BE2C (cell line): ENCODE results near the gene PPP6C.
"Not testable (repeated sequence)": the region's sequence is repeated elsewhere in the genome, so short reads cannot be mapped to it uniquely, and the experiment has no call there.

Experiments
- DNase-seq: peaks from one replicate; pipeline ENCODE4 v3.0.0-alpha.2; 2020
- H3K27me3 ChIP-seq: fragments of 250-450 bp; sonication (Bioruptor Pico); 2 replicates; pipeline ENCODE4 v1.5.1; 2020; ENCODE audit warnings: mild to moderate bottlenecking
- H3K36me3 ChIP-seq: fragments of 250-450 bp; sonication (Bioruptor Pico); 2 replicates; pipeline ENCODE4 v1.5.1; 2020; ENCODE audit warnings: mild to moderate bottlenecking
- H3K4me1 ChIP-seq: fragments of 250-450 bp; sonication (Bioruptor Pico); 2 replicates; pipeline ENCODE4 v1.5.1; 2020
- H3K4me3 ChIP-seq: 2 replicates; pipeline ENCODE4 v1.5.1; 2011; ENCODE audit warnings: low read depth, low read length
- H3K9me3 ChIP-seq: fragments of 250-450 bp; sonication (Bioruptor Pico); 2 replicates; pipeline ENCODE4 v1.5.1; 2020
- CTCF ChIP-seq: IDR thresholded peaks from 2 replicates; pipeline ENCODE4 v1.5.1; 2012; ENCODE audit warnings: mild to moderate bottlenecking, low read depth, low read length

The PPP6C gene

GRCh38 chr9:125126019-125126746 lies 63.4 kb downstream of the PPP6C start:
- Histone ChIP-seq H3K4me3 (no peak overlapping the region), H3K27me3 (no peaks in the 10 kb centered on the region), H3K4me1 (no peaks in the 10 kb centered on the region), H3K9me3 (no peaks in the 10 kb centered on the region), H3K36me3 (no peaks in the 10 kb centered on the region)
- peak; percentile 67 for DNase-seq
- TF ChIP-seq CTCF, result no peak

GRCh38 chr9:125125523-125125922 lies 64.1 kb downstream of the PPP6C start:
- no peaks in the 10 kb centered on the region for H3K4me1 ChIP-seq
- no peak overlapping the region for H3K4me3 ChIP-seq
- H3K36me3 ChIP-seq, result no peaks in the 10 kb centered on the region
- no peak for TF ChIP-seq CTCF
- no peaks in the 10 kb centered on the region for H3K27me3 ChIP-seq
- H3K9me3 ChIP-seq, result no peaks in the 10 kb centered on the region
- no peak for DNase-seq

GRCh38 chr9:125121146-125121545 lies 68.5 kb downstream of the PPP6C start:
- no peaks in the 10 kb centered on the region for H3K36me3 ChIP-seq
- no peaks in the 10 kb centered on the region for H3K9me3 ChIP-seq
- no peak for TF ChIP-seq CTCF
- no peak for DNase-seq
- H3K27me3 ChIP-seq, result no peaks in the 10 kb centered on the region
- no peaks in the 10 kb centered on the region for H3K4me1 ChIP-seq
- H3K4me3 ChIP-seq, result no peak overlapping the region

GRCh38 chr9:125119643-125120286 lies 69.8 kb downstream of the PPP6C start:
- peak; percentile 57 for DNase-seq
- no peaks in the 10 kb centered on the region for H3K27me3 ChIP-seq
- H3K36me3 ChIP-seq, result no peaks in the 10 kb centered on the region
- H3K9me3 ChIP-seq, result no peaks in the 10 kb centered on the region
- no peaks in the 10 kb centered on the region for H3K4me1 ChIP-seq
- peak; percentile 45 for TF ChIP-seq CTCF
- no peak overlapping the region for H3K4me3 ChIP-seq

- H3K27me3 ChIP-seq, H3K9me3 ChIP-seq, DNase-seq, H3K4me3 ChIP-seq, H3K4me1 ChIP-seq, H3K36me3 ChIP-seq: not testable (repeated sequence)
These were observed 70.9 kb downstream of the PPP6C start for GRCh38 chr9:125118696-125119095.

GRCh38 chr9:125114503-125114902 lies 75.1 kb downstream of the PPP6C start:
- H3K4me1 ChIP-seq, DNase-seq, H3K4me3 ChIP-seq, H3K36me3 ChIP-seq, H3K9me3 ChIP-seq, H3K27me3 ChIP-seq: not testable (repeated sequence)

GRCh38 chr9:125110464-125110863 lies 79.1 kb downstream of the PPP6C start:
- Histone ChIP-seq H3K27me3 (no peaks in the 10 kb centered on the region; the same call in 1 of the 2 replicates), H3K4me3 (no peak overlapping the region), H3K4me1 (no peaks in the 10 kb centered on the region), H3K9me3 (no peaks in the 10 kb centered on the region; the same call in 1 of the 2 replicates), H3K36me3 (no peaks in the 10 kb centered on the region)
- no peak for DNase-seq
- TF ChIP-seq CTCF, result no peak

- H3K27me3 ChIP-seq, H3K4me3 ChIP-seq, H3K9me3 ChIP-seq, H3K4me1 ChIP-seq, DNase-seq, H3K36me3 ChIP-seq: not testable (repeated sequence)
These were observed 81.1 kb downstream of the PPP6C start for GRCh38 chr9:125108541-125108940.
